ENCODE results near the gene KNOP1.

DNA sequence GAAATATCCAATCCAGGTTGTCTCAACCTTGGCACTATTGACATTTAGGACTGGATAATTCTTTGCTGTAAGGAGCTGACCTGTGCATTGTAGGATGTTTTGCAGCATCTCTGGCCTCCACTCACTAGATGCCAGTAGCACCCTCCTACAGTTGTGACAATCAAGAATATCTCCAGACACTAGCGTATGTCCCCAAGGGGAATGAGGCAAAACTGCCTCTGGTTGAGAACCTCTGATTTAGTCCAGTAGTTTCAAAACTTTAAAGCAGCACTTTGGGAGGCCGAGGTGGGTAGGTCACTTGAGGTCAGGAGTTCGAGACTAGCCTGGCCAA is 48.5 kb upstream of the KNOP1 start:
- TF ChIP-seq, protein P1, sequence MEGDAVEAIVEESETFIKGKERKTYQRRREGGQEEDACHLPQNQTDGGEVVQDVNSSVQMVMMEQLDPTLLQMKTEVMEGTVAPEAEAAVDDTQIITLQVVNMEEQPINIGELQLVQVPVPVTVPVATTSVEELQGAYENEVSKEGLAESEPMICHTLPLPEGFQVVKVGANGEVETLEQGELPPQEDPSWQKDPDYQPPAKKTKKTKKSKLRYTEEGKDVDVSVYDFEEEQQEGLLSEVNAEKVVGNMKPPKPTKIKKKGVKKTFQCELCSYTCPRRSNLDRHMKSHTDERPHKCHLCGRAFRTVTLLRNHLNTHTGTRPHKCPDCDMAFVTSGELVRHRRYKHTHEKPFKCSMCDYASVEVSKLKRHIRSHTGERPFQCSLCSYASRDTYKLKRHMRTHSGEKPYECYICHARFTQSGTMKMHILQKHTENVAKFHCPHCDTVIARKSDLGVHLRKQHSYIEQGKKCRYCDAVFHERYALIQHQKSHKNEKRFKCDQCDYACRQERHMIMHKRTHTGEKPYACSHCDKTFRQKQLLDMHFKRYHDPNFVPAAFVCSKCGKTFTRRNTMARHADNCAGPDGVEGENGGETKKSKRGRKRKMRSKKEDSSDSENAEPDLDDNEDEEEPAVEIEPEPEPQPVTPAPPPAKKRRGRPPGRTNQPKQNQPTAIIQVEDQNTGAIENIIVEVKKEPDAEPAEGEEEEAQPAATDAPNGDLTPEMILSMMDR (IDR thresholded peaks at IDR 0.05 in 4 of 5, conservative IDR thresholded peaks at IDR 0.05 in 1 of 5) = no peak
- TF ChIP-seq POLR2A (IDR thresholded peaks at IDR 0.05) = no peak
